Suprapubic skin (tissue), 4 donors: Measurements from ENCODE around the gene GPR108. TPM values are rescaled to one million over a fixed set of nuclear protein-coding genes. Genes with fewer than 3 reads are reported as not detected.
A peak's percentile ranks its signal among the peaks of the same experiment; 100 is the strongest.
"Not testable (repeated sequence)": the region's sequence is repeated elsewhere in the genome, so short reads cannot be mapped to it uniquely, and the experiment has no call there.

Experiments used
- DNase-seq, 2 donors: peaks; one replicate each; pipeline ENCODE4 v3.0.0-alpha.2; 2019; ENCODE audit warnings: low spot score in 2 of 2
- H3K27ac ChIP-seq: fragments of 200-600 bp; sonication (generic); one replicate; pipeline ENCODE4 v1.5.1; 2019
- H3K27me3 ChIP-seq: fragments of 200-600 bp; sonication (generic); one replicate; pipeline ENCODE4 v1.5.1; 2019
- H3K36me3 ChIP-seq: fragments of 200-600 bp; sonication (generic); one replicate; pipeline ENCODE4 v1.5.1; 2019
- H3K4me1 ChIP-seq: fragments of 200-600 bp; sonication (generic); one replicate; pipeline ENCODE4 v1.5.1; 2019
- H3K4me3 ChIP-seq: fragments of 200-600 bp; sonication (generic); one replicate; pipeline ENCODE4 v1.5.1; 2019; ENCODE audit warnings: mild to moderate bottlenecking
- H3K9me3 ChIP-seq: fragments of 200-600 bp; sonication (generic); one replicate; pipeline ENCODE4 v1.5.1; 2019
- EP300 ChIP-seq: sonication (generic); formaldehyde crosslinking; IDR thresholded peaks from one replicate; pipeline ENCODE4 v1.6.1; 2017; ENCODE audit warnings: antibody characterized with exemption
- POLR2A ChIP-seq, 2 donors: fragments of 450-650 bp; IDR thresholded peaks; one replicate each; pipeline ENCODE4 v1.6.1; 2017; ENCODE audit warnings: antibody characterized with exemption in 2 of 2, mild to moderate bottlenecking in 2 of 2, moderate library complexity in 2 of 2
- POLR2AphosphoS5 ChIP-seq, 3 donors: sonication (generic); formaldehyde crosslinking; IDR thresholded peaks; one replicate each; pipeline ENCODE4 v1.6.1; 2017; ENCODE audit warnings: antibody characterized with exemption in 3 of 3
- WGBS: methylation state at CpG from one replicate; pipeline ENCODE4 v1.1.5; 2018; 5-methylcytosine and 5-hydroxymethylcytosine counted together
- total RNA-seq, 4 donors: library from RNA; depleted of rRNA; stranded (reverse); fragments of >200 nt; gene quantifications; one replicate each; pipeline ENCODE4 v1.1.0, GENCODE V29; 2016
- TF ChIP-seq, protein P1 (sequence below), 2 donors: fragments of 200-600 bp in 1 of 2; fragments of 450-650 bp in 1 of 2; sonication (generic) in 1 of 2; IDR thresholded peaks; one replicate each; pipeline ENCODE4 v1.5.1; 2016 to 2019; ENCODE audit warnings: antibody characterized with exemption in 2 of 2, mild to moderate bottlenecking in 1 of 2, moderate library complexity in 1 of 2

GPR108 gene
- total RNA-seq, 4 donors from 2014 or later: 52.9 to 72.7 (median 60.7) TPM

DNA sequence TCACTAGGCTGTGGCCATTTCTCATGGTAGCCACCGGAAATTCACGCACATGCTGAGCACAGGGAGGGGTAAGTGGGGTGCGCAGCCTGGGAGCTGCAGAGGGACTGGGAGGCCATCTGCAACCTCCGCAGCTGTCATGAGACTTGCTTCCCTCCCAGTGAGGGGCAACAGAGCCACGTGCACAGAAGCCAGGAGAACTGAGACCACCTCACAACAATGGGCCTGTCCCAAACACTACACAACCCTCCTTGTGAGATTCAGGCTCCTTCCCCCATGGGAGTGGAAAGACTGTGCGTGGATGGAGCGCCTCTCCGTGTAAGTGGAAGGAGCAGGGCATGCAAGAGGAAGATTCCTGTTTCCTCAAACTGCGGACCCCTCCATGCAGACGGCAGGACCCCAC lies 25.8 kb downstream of the GPR108 start:
- Histone ChIP-seq H3K9me3 (no peaks in the 10 kb centered on the region), H3K36me3 (no peaks in the 10 kb centered on the region), H3K4me3 (no peak overlapping the region), H3K27me3 (peaks cover 30% of the 10 kb centered on the region), H3K4me1 (peaks cover 4% of the 10 kb centered on the region), H3K27ac (no peak overlapping the region)
- no peak for DNase-seq
- no peak for TF ChIP-seq POLR2AphosphoS5 (IDR thresholded peaks at IDR 0.05)
- TF ChIP-seq POLR2A (IDR thresholded peaks at IDR 0.05): no peak
- TF ChIP-seq, protein P1, sequence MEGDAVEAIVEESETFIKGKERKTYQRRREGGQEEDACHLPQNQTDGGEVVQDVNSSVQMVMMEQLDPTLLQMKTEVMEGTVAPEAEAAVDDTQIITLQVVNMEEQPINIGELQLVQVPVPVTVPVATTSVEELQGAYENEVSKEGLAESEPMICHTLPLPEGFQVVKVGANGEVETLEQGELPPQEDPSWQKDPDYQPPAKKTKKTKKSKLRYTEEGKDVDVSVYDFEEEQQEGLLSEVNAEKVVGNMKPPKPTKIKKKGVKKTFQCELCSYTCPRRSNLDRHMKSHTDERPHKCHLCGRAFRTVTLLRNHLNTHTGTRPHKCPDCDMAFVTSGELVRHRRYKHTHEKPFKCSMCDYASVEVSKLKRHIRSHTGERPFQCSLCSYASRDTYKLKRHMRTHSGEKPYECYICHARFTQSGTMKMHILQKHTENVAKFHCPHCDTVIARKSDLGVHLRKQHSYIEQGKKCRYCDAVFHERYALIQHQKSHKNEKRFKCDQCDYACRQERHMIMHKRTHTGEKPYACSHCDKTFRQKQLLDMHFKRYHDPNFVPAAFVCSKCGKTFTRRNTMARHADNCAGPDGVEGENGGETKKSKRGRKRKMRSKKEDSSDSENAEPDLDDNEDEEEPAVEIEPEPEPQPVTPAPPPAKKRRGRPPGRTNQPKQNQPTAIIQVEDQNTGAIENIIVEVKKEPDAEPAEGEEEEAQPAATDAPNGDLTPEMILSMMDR (IDR thresholded peaks at IDR 0.05): no peak
- no peak for TF ChIP-seq EP300
- WGBS: 75% methylated on average over 9 of the region's 10 CpGs

DNA sequence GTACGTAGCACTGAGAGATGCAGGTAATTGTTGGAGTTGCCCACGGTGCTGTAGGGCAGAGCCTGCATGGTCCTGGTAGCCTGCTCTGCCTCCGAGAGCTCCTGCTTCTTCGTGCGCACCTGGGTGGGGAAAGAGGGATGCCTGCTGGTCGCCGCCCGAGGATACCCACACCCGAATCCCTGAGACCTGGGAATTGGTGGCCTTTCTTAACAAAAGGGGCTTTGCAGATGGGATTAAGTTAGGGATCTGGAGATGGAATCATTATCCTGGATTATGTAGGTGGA lies 26.4 kb downstream of the GPR108 start:
- Histone ChIP-seq H3K4me3 (no peak overlapping the region), H3K9me3 (no peaks in the 10 kb centered on the region), H3K27ac (no peak overlapping the region), H3K27me3 (peaks cover 30% of the 10 kb centered on the region), H3K36me3 (no peaks in the 10 kb centered on the region), H3K4me1 (peaks cover 4% of the 10 kb centered on the region)
- 64% methylated on average over 8 of the region's 9 CpGs for WGBS
- no peak for TF ChIP-seq EP300
- no peak for DNase-seq

DNA sequence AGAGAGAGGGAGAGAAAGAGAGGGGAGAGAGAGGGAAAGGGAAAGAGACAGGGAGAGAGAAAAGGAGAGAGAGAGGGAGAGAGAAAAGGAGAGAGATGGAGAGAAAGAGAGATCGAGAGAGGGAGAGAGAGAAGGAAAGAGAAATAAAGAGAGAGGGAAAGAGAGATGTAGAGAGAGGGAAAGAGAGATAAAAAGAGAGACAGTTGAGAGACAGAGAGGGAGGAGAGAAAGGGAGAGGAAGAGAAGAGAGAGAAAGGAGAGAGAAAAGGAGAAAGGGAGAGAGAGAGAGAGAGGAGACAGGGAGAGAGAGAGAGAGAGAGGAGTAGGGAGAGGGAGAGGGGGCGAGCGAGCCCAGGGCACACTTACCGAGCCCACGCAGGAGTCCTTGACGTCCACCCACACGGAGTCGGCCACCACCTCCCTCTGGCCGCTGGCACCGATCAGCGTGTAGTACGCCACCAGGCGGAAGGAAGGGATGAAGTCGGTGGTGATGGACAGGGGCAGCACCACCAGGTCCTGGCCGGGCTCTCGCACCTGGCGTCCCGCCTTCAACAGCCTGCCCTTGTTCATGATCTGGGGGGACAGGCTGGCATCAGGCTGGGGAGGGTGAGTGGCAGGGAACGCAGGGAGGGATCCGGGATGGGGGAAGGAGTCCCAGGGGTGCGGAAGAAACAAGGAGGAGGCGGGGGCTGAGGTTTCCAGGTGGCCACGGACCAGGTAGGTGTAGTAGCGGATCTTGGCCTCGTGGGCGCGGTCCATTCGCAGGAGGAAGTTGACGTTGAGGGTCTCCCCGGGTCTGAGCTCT lies 26.9 kb downstream of the GPR108 start:
- no peak overlapping the region for H3K4me3 ChIP-seq
- 26% methylated on average over 24 of the region's 30 CpGs for WGBS
- no peaks in the 10 kb centered on the region for H3K36me3 ChIP-seq
- H3K27ac ChIP-seq: no peak overlapping the region
- peaks cover 30% of the 10 kb centered on the region for H3K27me3 ChIP-seq
- H3K9me3 ChIP-seq: no peaks in the 10 kb centered on the region
- peak in 1 of 2 donors; percentile 58 for DNase-seq
- H3K4me1 ChIP-seq: peaks cover 4% of the 10 kb centered on the region
- TF ChIP-seq, protein P1 (IDR thresholded peaks at IDR 0.05): no peak
- no peak for TF ChIP-seq EP300
- no peak for TF ChIP-seq POLR2AphosphoS5 (IDR thresholded peaks at IDR 0.05)
- TF ChIP-seq POLR2A (IDR thresholded peaks at IDR 0.05): no peak

DNA sequence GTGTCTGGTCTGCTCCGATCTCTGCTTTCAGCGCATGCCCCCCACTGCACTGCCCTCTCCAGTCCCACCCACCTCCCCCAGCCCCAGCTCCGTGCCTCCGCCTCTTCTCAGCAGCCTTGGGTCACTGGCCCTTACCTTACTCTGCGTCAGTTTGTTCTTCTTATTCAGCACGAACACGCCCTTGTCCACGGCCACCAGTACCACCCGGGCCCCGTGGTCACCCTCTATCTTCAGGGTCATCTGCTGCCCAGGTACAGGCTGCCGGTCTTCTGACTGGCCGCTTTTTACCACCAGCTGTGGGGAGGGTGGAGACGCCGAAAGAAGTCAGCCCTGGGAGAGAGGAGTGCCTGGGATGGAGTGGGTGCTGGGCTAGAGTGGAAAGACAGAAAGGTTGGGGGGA lies 27.8 kb downstream of the GPR108 start:
- H3K36me3 ChIP-seq: no peaks in the 10 kb centered on the region
- 55% methylated on average over 14 of the region's 14 CpGs for WGBS
- peak in 1 of 2 donors; percentile 52 for DNase-seq
- no peak overlapping the region for H3K27ac ChIP-seq
- no peaks in the 10 kb centered on the region for H3K9me3 ChIP-seq
- H3K4me1 ChIP-seq: peaks cover 4% of the 10 kb centered on the region
- no peak overlapping the region for H3K4me3 ChIP-seq
- peaks cover 30% of the 10 kb centered on the region for H3K27me3 ChIP-seq
- TF ChIP-seq, protein P1 (IDR thresholded peaks at IDR 0.05): no peak
- TF ChIP-seq EP300 (no peak), POLR2AphosphoS5 (IDR thresholded peaks at IDR 0.05) (no peak), POLR2A (IDR thresholded peaks at IDR 0.05) (no peak)

DNA sequence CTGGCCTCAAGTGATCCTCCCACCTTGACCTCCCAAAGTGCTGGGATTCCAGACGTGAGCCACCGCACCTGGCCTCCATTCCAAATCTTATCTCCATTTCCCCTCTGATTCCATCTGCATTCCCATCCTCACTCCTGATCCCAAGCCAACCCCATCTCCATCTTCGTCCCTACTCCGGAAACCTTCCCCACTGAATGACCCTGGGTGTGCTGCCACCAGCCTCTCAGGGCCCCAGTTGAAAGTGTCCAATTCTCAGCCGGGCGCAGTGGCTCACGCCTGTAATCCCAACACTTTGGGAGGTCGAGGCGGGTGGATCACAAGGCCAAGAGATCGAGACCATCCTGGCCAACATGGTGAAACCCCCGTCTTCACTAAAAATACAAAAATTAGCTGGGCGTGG lies 28.5 kb downstream of the GPR108 start:
- H3K9me3 ChIP-seq, H3K27ac ChIP-seq, H3K4me1 ChIP-seq, H3K4me3 ChIP-seq, H3K36me3 ChIP-seq: not testable (repeated sequence)
- peak in 1 of 2 donors; percentile 36 for DNase-seq
- WGBS: 89% methylated on average over 12 of the region's 12 CpGs
- H3K27me3 ChIP-seq: peaks cover 30% of the 10 kb centered on the region

DNA sequence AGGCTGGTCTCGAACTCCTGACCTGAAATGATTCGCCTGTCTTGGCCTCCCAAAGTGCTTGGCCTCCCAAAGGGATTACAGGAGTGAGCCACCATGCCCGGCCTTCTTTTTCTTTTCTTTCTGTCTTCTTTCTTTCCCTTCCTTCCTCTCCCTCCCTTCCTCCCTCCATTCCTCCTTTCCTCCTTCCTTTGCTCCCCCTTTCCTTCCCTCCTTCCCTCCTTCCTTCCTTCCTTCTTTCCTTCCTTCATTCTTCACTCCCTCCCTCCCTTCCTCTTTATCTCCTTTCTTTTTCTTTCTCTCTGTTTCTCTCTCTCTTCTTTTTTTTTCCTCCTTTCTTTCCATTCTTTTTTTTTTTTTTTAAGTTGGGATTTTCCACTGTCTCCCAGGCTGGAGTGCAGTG lies 29.0 kb downstream of the GPR108 start:
- H3K36me3 ChIP-seq: no peaks in the 10 kb centered on the region
- peaks cover 30% of the 10 kb centered on the region for H3K27me3 ChIP-seq
- H3K4me1 ChIP-seq: peaks cover 4% of the 10 kb centered on the region
- no peak for TF ChIP-seq EP300
- TF ChIP-seq, protein P1 (IDR thresholded peaks at IDR 0.05): no peak
- TF ChIP-seq POLR2A (IDR thresholded peaks at IDR 0.05): no peak
- TF ChIP-seq POLR2AphosphoS5 (IDR thresholded peaks at IDR 0.05): no peak
- H3K9me3 ChIP-seq: no peaks in the 10 kb centered on the region
- DNase-seq: no peak
- WGBS: 81% methylated on average over 3 of the region's 3 CpGs
- no peak overlapping the region for H3K4me3 ChIP-seq
- H3K27ac ChIP-seq: no peak overlapping the region
